ENCODE data around the gene LIAS.
A peak's percentile ranks its signal among the peaks of the same experiment; 100 is the strongest.
"Not testable (repeated sequence)": the region's sequence is repeated elsewhere in the genome, so short reads cannot be mapped to it uniquely, and the experiment has no call there.

Gene LIAS

GRCh38 chr4:39458505-39459300 is at the start of gene LIAS, which contains the start of gene RPL9:
TSS of gene LIAS (plus strand) at chr4:39459056. CDS start at chr4:39459118, 62 bp downstream.
TSS of gene RPL9 (minus strand) at chr4:39458922. CDS start at chr4:39458439, 483 bp downstream.
- DNase-seq (ENCODE audit: extremely low read depth in 1 of 2, low read depth in 1 of 2), result peak; percentile 84 to 87

DNA sequence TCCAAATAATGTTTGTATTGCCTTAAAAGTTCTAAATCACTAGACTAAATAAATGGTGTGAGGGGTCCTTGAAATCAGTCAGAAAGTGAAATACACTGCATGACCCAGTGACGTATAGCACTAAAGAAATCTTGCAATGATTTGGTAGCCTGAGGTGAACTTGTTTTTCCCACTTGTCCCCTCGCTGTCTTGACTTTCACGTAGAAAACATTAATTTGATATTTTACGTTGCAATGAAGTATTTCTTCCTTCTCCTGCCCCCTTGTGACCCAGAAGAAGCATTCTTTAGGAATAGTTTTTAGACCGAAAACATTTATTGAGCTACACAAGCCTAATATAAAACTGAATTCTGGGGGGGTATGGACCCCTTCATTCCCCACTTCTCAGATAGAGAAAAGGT is 48.4 kb upstream of the LIAS start:
- no peak for DNase-seq (ENCODE audit: extremely low read depth in 1 of 2, low read depth in 1 of 2)

DNA sequence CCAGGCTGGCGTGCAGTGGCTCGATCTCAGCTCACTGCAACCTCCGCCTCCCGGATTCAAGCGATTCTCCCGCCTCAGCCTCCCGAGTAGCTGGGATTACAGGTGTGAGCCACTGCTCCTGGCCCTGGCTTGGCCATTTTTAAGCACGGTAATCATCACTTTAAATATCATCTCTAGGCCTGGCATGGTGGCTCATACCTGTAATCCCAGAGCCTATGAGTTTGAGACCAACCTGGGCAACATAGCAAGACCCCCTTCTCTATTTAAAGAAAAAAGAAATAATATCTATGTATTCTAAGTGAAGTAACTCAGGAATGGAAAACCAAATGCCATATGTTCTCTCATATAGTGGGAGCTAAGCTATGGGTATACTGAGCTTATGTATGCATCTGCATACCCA is 47.3 kb upstream of the LIAS start:
- not testable (repeated sequence) for DNase-seq (ENCODE audit: extremely low read depth in 1 of 2, low read depth in 1 of 2)

DNA sequence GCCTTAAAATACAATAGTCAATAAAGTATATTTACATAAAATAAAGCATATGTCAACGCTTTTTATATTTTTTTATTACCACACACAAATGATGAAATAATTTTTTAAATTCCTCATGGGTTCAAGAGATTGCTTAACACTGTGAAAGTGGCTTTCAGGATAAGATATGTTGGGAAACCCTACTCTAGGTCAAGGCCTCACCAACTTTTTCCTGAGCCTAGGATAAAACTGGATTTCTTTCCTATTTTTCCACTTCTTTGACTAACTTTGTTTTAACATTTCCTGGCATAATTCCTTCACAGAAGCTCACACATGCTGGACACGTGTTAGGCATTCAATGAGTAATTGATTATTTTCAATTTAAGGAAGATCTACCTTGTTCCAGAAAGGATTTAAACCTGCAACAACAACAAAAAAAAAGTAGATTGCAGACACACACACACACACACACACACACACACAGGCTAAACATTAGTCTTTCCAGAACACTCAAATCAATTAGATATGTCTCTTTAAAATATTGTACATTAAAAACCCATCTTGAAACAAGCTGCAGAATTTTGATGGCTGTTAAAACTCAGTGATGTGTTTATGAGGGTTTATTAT is 43.1 kb upstream of the LIAS start:
- DNase-seq (ENCODE audit: extremely low read depth in 1 of 2, low read depth in 1 of 2), result no peak

- no peak for DNase-seq (ENCODE audit: extremely low read depth in 1 of 2, low read depth in 1 of 2)
These were observed 36.6 kb upstream of the LIAS start for GRCh38 chr4:39422247-39422646.

DNA sequence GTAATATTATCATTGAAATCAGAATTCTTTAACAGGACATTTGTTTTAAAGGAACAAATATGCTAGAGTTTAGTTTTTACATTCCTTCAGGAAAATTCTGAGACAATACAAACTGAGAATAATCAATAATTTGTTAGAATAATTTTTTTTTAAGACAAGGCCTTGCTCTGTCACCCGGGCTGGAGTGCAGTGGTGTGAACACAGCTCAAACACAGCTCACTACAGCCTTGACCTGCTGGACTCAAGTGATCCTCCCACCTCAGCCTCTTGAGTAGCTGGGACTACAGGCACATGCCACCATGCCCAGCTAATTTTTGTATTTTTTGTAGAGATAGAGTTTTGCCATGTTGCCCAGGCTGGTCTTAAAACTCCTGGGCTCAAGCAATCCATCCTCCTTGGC is 33.6 kb upstream of the LIAS start:
- not testable (repeated sequence) for DNase-seq (ENCODE audit: extremely low read depth in 1 of 2, low read depth in 1 of 2)

GRCh38 chr4:39426728-39427127 is 32.1 kb upstream of the LIAS start:
- DNase-seq (ENCODE audit: extremely low read depth in 1 of 2, low read depth in 1 of 2), result no peak

DNA sequence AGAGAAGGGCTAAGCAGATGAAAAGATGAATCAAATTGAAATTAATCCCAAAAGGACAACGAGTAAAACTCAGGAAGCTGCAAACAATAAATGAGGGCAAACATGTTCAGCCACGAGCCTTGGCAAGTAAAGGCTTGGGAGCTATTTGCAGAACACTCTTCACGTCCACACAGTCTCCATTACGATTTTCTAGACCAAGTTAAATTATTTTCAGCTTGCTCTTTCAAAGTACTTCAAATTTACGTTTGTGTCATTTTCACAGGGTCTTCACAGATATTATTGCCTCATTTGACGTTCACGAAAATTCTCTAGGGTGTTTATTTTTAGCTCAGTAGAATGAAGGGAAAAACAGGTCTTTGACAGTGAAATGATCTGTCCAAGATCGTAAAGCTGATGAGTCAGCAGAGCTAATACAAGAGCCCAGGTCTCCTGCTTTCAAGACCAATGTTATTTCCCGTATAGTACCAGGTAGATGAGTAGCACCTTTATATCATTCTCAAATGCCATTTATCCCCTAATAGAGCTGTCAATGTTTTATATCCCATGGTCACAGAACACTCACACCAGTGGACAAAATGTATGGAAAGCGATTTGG is 31.2 kb upstream of the LIAS start:
- no peak for DNase-seq (ENCODE audit: extremely low read depth in 1 of 2, low read depth in 1 of 2)

DNA sequence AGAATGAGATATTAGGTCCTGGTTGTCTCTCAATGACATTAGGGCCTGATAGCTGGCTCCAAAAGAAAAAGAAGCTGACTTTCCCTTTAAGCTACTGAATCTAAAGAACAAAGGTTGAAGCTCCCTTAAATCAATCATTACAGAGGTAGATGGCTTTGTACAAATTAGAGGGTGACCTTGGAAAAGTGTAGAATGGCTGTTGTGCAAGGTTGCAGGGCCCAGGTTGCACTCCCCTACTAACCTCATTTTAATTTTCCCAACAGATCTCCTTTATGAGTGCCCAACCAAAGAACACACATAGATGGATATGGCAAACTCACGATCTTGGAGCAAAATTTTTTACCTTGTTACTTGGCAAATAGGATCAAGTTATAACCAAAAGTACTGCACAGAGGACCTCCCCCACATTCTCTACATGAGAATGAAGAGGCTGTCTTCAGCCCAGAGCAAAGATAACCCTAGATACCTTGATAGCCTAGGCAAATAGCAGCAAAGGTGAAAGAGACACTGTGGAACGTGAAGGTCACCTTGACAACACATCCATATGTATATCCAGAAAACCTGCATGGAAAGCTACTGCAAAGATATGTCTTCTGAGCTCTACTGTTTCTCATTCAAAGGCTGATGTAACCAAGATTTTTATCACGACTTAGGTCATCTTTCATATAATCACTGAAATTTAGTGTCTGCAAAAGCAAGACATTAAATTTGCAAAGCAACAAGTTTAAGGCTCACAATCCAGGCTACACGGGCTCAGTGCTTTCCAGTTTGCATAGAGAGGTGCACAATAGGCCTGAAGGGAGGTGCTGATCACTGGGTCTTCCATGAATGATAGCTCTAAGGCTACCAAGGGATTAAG is 29.2 kb upstream of the LIAS start:
- no peak for DNase-seq (ENCODE audit: extremely low read depth in 1 of 2, low read depth in 1 of 2)

- no peak for DNase-seq (ENCODE audit: extremely low read depth in 1 of 2, low read depth in 1 of 2)
These were observed 24.9 kb upstream of the LIAS start for GRCh38 chr4:39433878-39434492.

- no peak for DNase-seq (ENCODE audit: extremely low read depth in 1 of 2, low read depth in 1 of 2)
These were observed 22.9 kb upstream of the LIAS start for GRCh38 chr4:39435659-39436563.

GRCh38 chr4:39441593-39441992 is 17.3 kb upstream of the LIAS start:
- no peak for DNase-seq (ENCODE audit: extremely low read depth in 1 of 2, low read depth in 1 of 2)

DNA sequence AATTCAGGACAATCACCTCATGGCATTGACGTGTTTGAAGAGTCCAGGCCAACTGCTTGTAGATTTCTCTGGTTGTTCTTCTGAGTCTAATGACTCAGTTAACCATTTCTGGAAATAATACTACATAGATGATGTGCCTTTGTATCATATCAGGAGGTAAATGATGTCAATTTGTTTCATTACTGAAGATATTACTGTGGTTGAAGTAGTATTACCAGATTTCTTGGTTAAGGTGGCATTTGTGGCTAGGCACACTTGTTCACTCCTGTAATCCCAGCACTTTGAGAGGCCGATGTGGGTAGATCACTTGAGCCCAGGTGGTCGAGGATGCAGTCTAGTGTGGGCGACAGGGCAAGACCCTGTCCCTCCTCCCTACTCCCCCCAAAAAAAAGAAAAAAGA is 15.9 kb upstream of the LIAS start:
- no peak for DNase-seq (ENCODE audit: extremely low read depth in 1 of 2, low read depth in 1 of 2)

DNA sequence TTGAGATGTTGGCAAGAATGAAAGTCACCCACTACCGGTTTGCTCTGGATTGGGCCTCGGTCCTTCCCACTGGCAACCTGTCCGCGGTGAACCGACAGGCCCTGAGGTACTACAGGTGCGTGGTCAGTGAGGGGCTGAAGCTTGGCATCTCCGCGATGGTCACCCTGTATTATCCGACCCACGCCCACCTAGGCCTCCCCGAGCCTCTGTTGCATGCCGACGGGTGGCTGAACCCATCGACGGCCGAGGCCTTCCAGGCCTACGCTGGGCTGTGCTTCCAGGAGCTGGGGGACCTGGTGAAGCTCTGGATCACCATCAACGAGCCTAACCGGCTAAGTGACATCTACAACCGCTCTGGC is 12.4 kb upstream of the LIAS start:
- no peak for DNase-seq (ENCODE audit: extremely low read depth in 1 of 2, low read depth in 1 of 2)

DNA sequence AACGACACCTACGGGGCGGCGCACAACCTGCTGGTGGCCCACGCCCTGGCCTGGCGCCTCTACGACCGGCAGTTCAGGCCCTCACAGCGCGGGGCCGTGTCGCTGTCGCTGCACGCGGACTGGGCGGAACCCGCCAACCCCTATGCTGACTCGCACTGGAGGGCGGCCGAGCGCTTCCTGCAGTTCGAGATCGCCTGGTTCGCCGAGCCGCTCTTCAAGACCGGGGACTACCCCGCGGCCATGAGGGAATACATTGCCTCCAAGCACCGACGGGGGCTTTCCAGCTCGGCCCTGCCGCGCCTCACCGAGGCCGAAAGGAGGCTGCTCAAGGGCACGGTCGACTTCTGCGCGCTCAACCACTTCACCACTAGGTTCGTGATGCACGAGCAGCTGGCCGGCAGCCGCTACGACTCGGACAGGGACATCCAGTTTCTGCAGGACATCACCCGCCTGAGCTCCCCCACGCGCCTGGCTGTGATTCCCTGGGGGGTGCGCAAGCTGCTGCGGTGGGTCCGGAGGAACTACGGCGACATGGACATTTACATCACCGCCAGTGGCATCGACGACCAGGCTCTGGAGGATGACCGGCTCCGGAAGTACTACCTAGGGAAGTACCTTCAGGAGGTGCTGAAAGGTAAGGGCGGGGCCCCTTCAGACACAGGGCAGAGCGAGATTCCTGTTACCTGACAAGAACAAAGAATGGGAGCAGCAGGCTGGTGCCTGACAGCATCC is 11.8 kb upstream of the LIAS start:
- peak in 1 of 2 donors; percentile 11 for DNase-seq (ENCODE audit: extremely low read depth in 1 of 2, low read depth in 1 of 2)

DNA sequence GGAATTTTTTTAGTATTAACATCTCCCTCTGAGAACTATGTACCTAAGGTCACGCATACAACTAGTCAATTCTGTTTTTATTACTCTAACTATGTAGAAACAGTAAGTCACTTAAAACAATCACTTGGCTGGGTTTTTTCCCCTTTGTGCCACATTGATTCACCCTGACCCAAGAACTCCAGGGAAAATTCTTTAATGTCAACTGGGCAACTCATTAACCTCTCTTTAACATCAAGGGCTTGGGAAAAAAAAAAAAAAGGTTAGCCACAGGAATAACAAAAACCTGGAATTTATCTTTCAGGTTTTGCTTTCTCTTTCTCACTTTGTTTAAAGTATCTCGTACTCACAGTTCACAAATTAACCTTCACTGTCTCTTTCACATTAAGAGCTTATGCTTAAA is 8.2 kb upstream of the LIAS start:
- DNase-seq (ENCODE audit: extremely low read depth in 1 of 2, low read depth in 1 of 2), result no peak

DNA sequence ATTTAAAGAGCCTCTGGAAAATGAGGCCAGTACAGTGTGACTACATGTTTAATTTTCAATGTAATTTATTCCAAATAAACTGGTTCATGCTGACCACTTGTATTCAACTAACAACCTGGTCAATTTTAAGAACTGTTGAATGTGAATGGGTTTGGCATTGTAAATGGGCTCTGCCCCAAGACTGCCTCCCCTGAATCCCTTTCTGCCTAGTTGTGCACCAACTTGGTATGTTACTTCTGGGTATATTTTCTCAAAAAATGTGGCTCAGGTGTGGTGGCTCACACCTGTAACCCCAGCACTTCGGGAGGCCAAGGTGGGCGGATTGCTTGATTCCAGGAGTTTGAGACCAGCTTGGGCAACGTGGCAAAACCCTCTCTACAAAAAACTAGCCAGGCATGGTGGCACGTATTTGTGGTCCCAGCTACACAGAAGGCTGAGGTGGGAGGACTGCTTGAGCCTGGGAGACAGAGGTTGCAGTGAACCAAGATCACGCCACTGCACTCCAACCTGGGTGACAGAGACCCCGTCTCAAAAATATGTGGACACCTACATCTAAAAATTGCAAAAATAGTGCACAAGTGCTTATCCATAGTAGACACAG is 7.3 kb upstream of the LIAS start:
- DNase-seq (ENCODE audit: extremely low read depth in 1 of 2, low read depth in 1 of 2), result no peak

GRCh38 chr4:39452153-39452859 is 6.5 kb upstream of the LIAS start:
- DNase-seq (ENCODE audit: extremely low read depth in 1 of 2, low read depth in 1 of 2), result no peak
